Muscle layer of colon (tissue), 2 donors: Measurements from ENCODE around the gene AKT1.

ENCODE experiments used
- H3K27ac ChIP-seq: one replicate; pipeline ENCODE4 v1.7.0; 2013; ENCODE audit warnings: low read depth, mild to moderate bottlenecking, low read length, moderate library complexity
- H3K27me3 ChIP-seq, 2 donors: one replicate each; pipeline ENCODE4 v1.7.0; 2013; ENCODE audit warnings: low read length in 2 of 2, mild to moderate bottlenecking in 2 of 2; ENCODE audit not compliant: insufficient read depth in 2 of 2, control insufficient read depth in 1 of 2
- H3K36me3 ChIP-seq: one replicate; pipeline ENCODE4 v1.7.0; 2013; ENCODE audit warnings: mild to moderate bottlenecking, low read length; ENCODE audit not compliant: insufficient read depth
- H3K4me1 ChIP-seq: one replicate; pipeline ENCODE4 v1.7.0; 2013; ENCODE audit warnings: mild to moderate bottlenecking, low read length; ENCODE audit not compliant: insufficient read depth
- H3K4me3 ChIP-seq, 2 donors: one replicate each; pipeline ENCODE4 v1.7.0; 2013; ENCODE audit warnings: low read length in 2 of 2, low read depth in 1 of 2, mild to moderate bottlenecking in 1 of 2, moderate library complexity in 1 of 2
- H3K9ac ChIP-seq: one replicate; pipeline ENCODE4 v1.7.0; 2013; ENCODE audit warnings: low read length
- H3K9me3 ChIP-seq: one replicate; pipeline ENCODE4 v1.7.0; 2013; ENCODE audit warnings: mild to moderate bottlenecking, low read length
- donor health status: abdominal sarcoma.
- donor health status: Adenocarcinoma of cecum.

The AKT1 gene

GRCh38 chr14:104742586-104743455 is 52.7 kb downstream of the AKT1 start:
- Histone ChIP-seq H3K4me3 (no peak overlapping the region), H3K27ac (no peak overlapping the region), H3K27me3 (no peaks in the 10 kb centered on the region), H3K9me3 (no peaks in the 10 kb centered on the region), H3K4me1 (peaks cover 18% of the 10 kb centered on the region), H3K36me3 (no peaks in the 10 kb centered on the region), H3K9ac (no peak overlapping the region)

GRCh38 chr14:104741803-104742251 is 53.7 kb downstream of the AKT1 start:
- H3K36me3 ChIP-seq, result no peaks in the 10 kb centered on the region
- H3K4me3 ChIP-seq, result no peak overlapping the region
- H3K9me3 ChIP-seq, result no peaks in the 10 kb centered on the region
- H3K27me3 ChIP-seq, result no peaks in the 10 kb centered on the region
- peaks cover 11% of the 10 kb centered on the region for H3K4me1 ChIP-seq
- H3K27ac ChIP-seq, result no peak overlapping the region
- no peak overlapping the region for H3K9ac ChIP-seq

GRCh38 chr14:104741108-104741802 is 54.3 kb downstream of the AKT1 start:
- Histone ChIP-seq H3K27me3 (no peaks in the 10 kb centered on the region), H3K4me1 (peaks cover 10% of the 10 kb centered on the region), H3K9ac (no peak overlapping the region), H3K36me3 (no peaks in the 10 kb centered on the region), H3K4me3 (no peak overlapping the region), H3K27ac (no peak overlapping the region), H3K9me3 (no peaks in the 10 kb centered on the region)

- Histone ChIP-seq H3K4me3 (no peak overlapping the region), H3K9ac (no peak overlapping the region), H3K27ac (no peak overlapping the region), H3K4me1 (peaks cover 10% of the 10 kb centered on the region), H3K9me3 (no peaks in the 10 kb centered on the region), H3K36me3 (no peaks in the 10 kb centered on the region), H3K27me3 (no peaks in the 10 kb centered on the region)
Observed at GRCh38 chr14:104739546-104740516, 55.7 kb downstream of the AKT1 start.

- Histone ChIP-seq H3K4me1 (peaks cover 10% of the 10 kb centered on the region), H3K27ac (no peak overlapping the region)
Observed at GRCh38 chr14:104739026-104739425, 56.5 kb downstream of the AKT1 start.

GRCh38 chr14:104738375-104739019 is 57.1 kb downstream of the AKT1 start:
- no peak overlapping the region for H3K9ac ChIP-seq
- H3K4me3 ChIP-seq, result no peak overlapping the region
- H3K36me3 ChIP-seq, result no peaks in the 10 kb centered on the region
- H3K27me3 ChIP-seq, result no peaks in the 10 kb centered on the region
- no peak overlapping the region for H3K27ac ChIP-seq
- no peaks in the 10 kb centered on the region for H3K9me3 ChIP-seq
- peaks cover 10% of the 10 kb centered on the region for H3K4me1 ChIP-seq

More at GRCh38 chr14:104739026-104739425, 56.5 kb downstream of the AKT1 start:
- Histone ChIP-seq H3K4me3 (no peak overlapping the region), H3K27me3 (no peaks in the 10 kb centered on the region), H3K9me3 (no peaks in the 10 kb centered on the region), H3K9ac (no peak overlapping the region), H3K36me3 (no peaks in the 10 kb centered on the region)

- Histone ChIP-seq H3K4me3 (no peak overlapping the region), H3K27ac (no peak overlapping the region), H3K36me3 (no peaks in the 10 kb centered on the region), H3K9me3 (no peaks in the 10 kb centered on the region), H3K27me3 (peaks cover 0 to 4% of the 10 kb centered on the region in 2 donors), H3K4me1 (peaks cover 10% of the 10 kb centered on the region), H3K9ac (no peak overlapping the region)
Observed at GRCh38 chr14:104735830-104736642, 59.5 kb downstream of the AKT1 start.

- Histone ChIP-seq H3K4me1 (peaks cover 10% of the 10 kb centered on the region), H3K4me3 (no peak overlapping the region), H3K36me3 (no peaks in the 10 kb centered on the region), H3K9ac (no peak overlapping the region), H3K27me3 (peaks cover 0 to 4% of the 10 kb centered on the region in 2 donors), H3K9me3 (no peaks in the 10 kb centered on the region), H3K27ac (no peak overlapping the region)
Observed at GRCh38 chr14:104734991-104735779, 60.4 kb downstream of the AKT1 start.

GRCh38 chr14:104734601-104734990 is 61.0 kb downstream of the AKT1 start:
- H3K9ac ChIP-seq, result no peak overlapping the region
- peaks cover 10% of the 10 kb centered on the region for H3K4me1 ChIP-seq
- no peak overlapping the region for H3K27ac ChIP-seq

More at GRCh38 chr14:104734601-104734990, 61.0 kb downstream of the AKT1 start:
- Histone ChIP-seq H3K9me3 (no peaks in the 10 kb centered on the region), H3K27me3 (peaks cover 0 to 4% of the 10 kb centered on the region in 2 donors), H3K4me3 (no peak overlapping the region), H3K36me3 (no peaks in the 10 kb centered on the region)
